HepG2 (cell line): ENCODE results near the gene JOSD2. TPM values are rescaled to one million over a fixed set of nuclear protein-coding genes. Genes with fewer than 3 reads are reported as not detected.

Experiments used
- ATAC-seq: fragments of 200-7000 bp; cut with Tn5 transposase; 3 replicates; pipeline ENCODE4 v1.9.1; 2020; ENCODE audit warnings: mild to moderate bottlenecking, moderate library complexity
- BruUV-seq: library from RNA; stranded (reverse); fragments of 400-500 nt; replicated peaks from 2 replicates; lab custom pipeline; 2021; lab: Mats Ljungman, UMichigan
- CTCF ChIA-PET: fragments of 300-600 bp; formaldehyde crosslinking; extraction: SDS; loops from one replicate; lab custom pipeline; 2021; ENCODE audit warnings: low total read pairs, inconsistent platforms, low intra/inter-chr PET ratio; lab: Yijun Ruan, JAX
- POLR2A ChIA-PET: fragments of 350-600 bp; sonication (Branson Sonifier 250); formaldehyde crosslinking; loops from one replicate; lab custom pipeline; 2020; ENCODE audit warnings: antibody characterized with exemption, inconsistent platforms; lab: Yijun Ruan, JAX
- DNase-seq: peaks from one replicate; pipeline ENCODE4 v3.0.0-alpha.2; 2015; ENCODE audit warnings: low spot score
- FAIRE-seq: peaks from 3 replicates; lab custom pipeline; 2011; peaks lifted over from hg19 to GRCh38; lab: Jason Lieb, UNC
- H2AFZ ChIP-seq: one replicate; pipeline ENCODE4 v1.6.1; 2011; ENCODE audit warnings: low read length, inconsistent platforms
- H3K27ac ChIP-seq: fragments of 300-600 bp; 3 replicates; pipeline ENCODE4 v1.8.0; 2011; ENCODE audit warnings: mixed run types, mild to moderate bottlenecking, mixed read lengths, low read length, inconsistent platforms; ENCODE audit not compliant: insufficient read depth; ENCODE audit errors: extremely low read length
- H3K27me3 ChIP-seq, 2 experiments: fragments of 200-600 bp in 1 of 2; 2 replicates in 1 of 2; 3 replicates in 1 of 2; pipeline versions ENCODE4 v1.6.0 to v1.8.0; 2011; ENCODE audit warnings: low read length in 2 of 2, mild to moderate bottlenecking in 2 of 2, moderate library complexity in 2 of 2, inconsistent platforms in 1 of 2; ENCODE audit not compliant: insufficient read depth in 2 of 2, control insufficient read depth in 1 of 2
- H3K36me3 ChIP-seq, 2 experiments: fragments of 200-600 bp in 1 of 2; replicated peaks in 1 of 2; 2 replicates in 1 of 2; 3 replicates in 1 of 2; pipeline versions ENCODE4 v1.5.1 to v1.8.0; 2011; ENCODE audit warnings: low read length in 2 of 2, inconsistent platforms in 1 of 2; ENCODE audit not compliant: insufficient read depth in 2 of 2, control insufficient read depth in 1 of 2
- H3K4me1 ChIP-seq: 2 replicates; pipeline ENCODE4 v1.5.1; 2012; ENCODE audit warnings: low read length, inconsistent platforms; ENCODE audit not compliant: insufficient read depth
- H3K4me2 ChIP-seq: 2 replicates; pipeline ENCODE4 v1.6.0; 2011; ENCODE audit warnings: low read depth, low read length, inconsistent platforms
- H3K4me3 ChIP-seq, 3 experiments: fragments of 200-600 bp in 1 of 3; sonication (generic), shearing (Covaris generic) in 1 of 3; replicated peaks in 1 of 3; 2 replicates each; pipeline ENCODE4 v1.5.1; 2011 to 2016; ENCODE audit warnings: low read length in 3 of 3, inconsistent platforms in 2 of 3, low read depth in 2 of 3, mild to moderate bottlenecking in 2 of 3, control low read depth in 1 of 3, mixed read lengths in 1 of 3; ENCODE audit not compliant: insufficient read depth in 1 of 3
- H3K79me2 ChIP-seq: one replicate; pipeline ENCODE4 v1.6.1; 2011; ENCODE audit warnings: low read length, inconsistent platforms; ENCODE audit not compliant: insufficient read depth
- H3K9ac ChIP-seq: 2 replicates; pipeline ENCODE4 v1.6.0; 2011; ENCODE audit warnings: mild to moderate bottlenecking, low read depth, low read length, inconsistent platforms; ENCODE audit not compliant: insufficient read depth
- H3K9me3 ChIP-seq: 2 replicates; pipeline ENCODE4 v1.5.1; 2012; ENCODE audit warnings: mild to moderate bottlenecking, low read length
- H4K20me1 ChIP-seq: 2 replicates; pipeline ENCODE4 v1.6.0; 2011; ENCODE audit warnings: inconsistent platforms, mild to moderate bottlenecking, low read length, moderate library complexity; ENCODE audit not compliant: insufficient read depth
- FOXA3 ChIP-seq: IDR thresholded peaks from 2 replicates; pipeline ENCODE4 v1.6.1; 2016; ENCODE audit warnings: missing genetic modification reagents, missing compliant biosample characterization
- GPBP1L1 ChIP-seq: sonication (generic); formaldehyde crosslinking; IDR thresholded peaks from 2 replicates; pipeline ENCODE4 v1.5.0; 2020; ENCODE audit warnings: mild to moderate bottlenecking, missing genetic modification reagents
- JUN ChIP-seq: sonication (generic); formaldehyde crosslinking; IDR thresholded peaks from 2 replicates; pipeline ENCODE4 v1.4.0; 2020; ENCODE audit warnings: mild to moderate bottlenecking, missing genetic modification reagents
- NFYC ChIP-seq: IDR thresholded peaks from 2 replicates; pipeline ENCODE4 v1.6.1; 2016; ENCODE audit warnings: missing genetic modification reagents, missing compliant biosample characterization
- TRIM24 ChIP-seq: sonication (generic); formaldehyde crosslinking; IDR thresholded peaks from 2 replicates; pipeline ENCODE4 v1.8.0; 2022; ENCODE audit warnings: mild to moderate bottlenecking, missing genetic modification reagents
- ZBTB40 ChIP-seq, 2 experiments: fragments of 450-650 bp in 1 of 2; sonication (generic) in 1 of 2; formaldehyde crosslinking in 1 of 2; IDR thresholded peaks; 2 replicates each; pipeline versions ENCODE4 v1.6.1 to v1.8.0; 2016 to 2022; ENCODE audit warnings: antibody characterized with exemption in 1 of 2, mild to moderate bottlenecking in 1 of 2, missing genetic modification reagents in 1 of 2
- WGBS: methylation state at CpG from one replicate; pipeline ENCODE4 v1.1.6; 2017; ENCODE audit warnings: low lambda C conversion rate; 5-methylcytosine and 5-hydroxymethylcytosine counted together
- in situ Hi-C: cut with HindIII; loops from 2 replicates; pipeline ENCODE4 v1.10.0; 2017; ENCODE audit warnings: low pct_unique_long_range_greater_than_20kb; ENCODE audit not compliant: extremely low pct_ligation_motif_present
- intact Hi-C: fragments of 100-400 bp; cut with micrococcal nuclease; formaldehyde crosslinking; loops from one replicate; pipeline ENCODE4 v1.10.0; 2022; ENCODE audit not compliant: unreplicated experiment
- polyA plus RNA-seq, 8 experiments: library from polyadenylated mRNA; depleted of rRNA in 3 of 8; stranded (reverse) in 7 of 8; unstranded in 1 of 8; fragments of >200 nt; fragmentation: Illumina TruSeq in 4 of 8; extraction: Trizol in 4 of 8; gene quantifications; 2 replicates each; pipeline versions ENCODE4 v1.2.1 to v1.2.3, GENCODE V29; 2011 to 2016; ENCODE audit warnings: low read depth in 4 of 8, missing spikeins in 1 of 8, mixed read lengths in 1 of 8; ENCODE audit not compliant: insufficient read depth in 1 of 8
- total RNA-seq, 5 experiments: library from RNA; depleted of rRNA; stranded (reverse); fragments of >200 nt; fragmentation: Illumina TruSeq; extraction: Trizol; gene quantifications; 2 replicates each; pipeline ENCODE4 v1.2.3, GENCODE V29; 2016; ENCODE audit warnings: low read depth in 1 of 5
- TF ChIP-seq, protein P1 (sequence below): sonication (generic); formaldehyde crosslinking; IDR thresholded peaks from 2 replicates; pipeline ENCODE4 v1.8.1; 2023; ENCODE audit warnings: mild to moderate bottlenecking, inconsistent platforms, moderate library complexity, missing genetic modification reagents, borderline replicate concordance

JOSD2 gene
- total and polyA plus RNA-seq, 2 of the 13 experiments (the other 11 are each of a cell fraction or from before 2014, with no cell fraction given): 2.0 to 4.1 TPM

- in situ Hi-C loops: loop anchor here (10.0 kb wide), 1 partner anchor 88 kb away; the partner anchor contains the start of gene NR1H2
- CTCF ChIA-PET: no interaction called here
- WGBS: 52% methylated on average over 6 of the region's 7 CpGs
Measured at GRCh38 chr19:50462970-50463369, 48.0 kb downstream of the JOSD2 start.

More at GRCh38 chr19:50462970-50463369, 48.0 kb downstream of the JOSD2 start:
- no peaks in the 10 kb centered on the region for H3K36me3 ChIP-seq
- no TSS peak for BruUV-seq
- H3K27me3 ChIP-seq: no peaks in the 10 kb centered on the region
- ATAC-seq: no peak
- no peak for FAIRE-seq
- H2AFZ ChIP-seq: no peak overlapping the region
- TF ChIP-seq NFYC (CRISPR knock-in tag): no peak
- TF ChIP-seq JUN (CRISPR knock-in tag): no peak
- no peak for TF ChIP-seq TRIM24 (CRISPR knock-in tag)
- TF ChIP-seq ZBTB40 (IDR thresholded peaks at IDR 0.05): peak; percentile 67
- peak; percentile 98 for TF ChIP-seq ZBTB40 (CRISPR knock-in tag; IDR thresholded peaks at IDR 0.05)
- no peak for TF ChIP-seq FOXA3 (CRISPR knock-in tag)
- TF ChIP-seq, protein P1, sequence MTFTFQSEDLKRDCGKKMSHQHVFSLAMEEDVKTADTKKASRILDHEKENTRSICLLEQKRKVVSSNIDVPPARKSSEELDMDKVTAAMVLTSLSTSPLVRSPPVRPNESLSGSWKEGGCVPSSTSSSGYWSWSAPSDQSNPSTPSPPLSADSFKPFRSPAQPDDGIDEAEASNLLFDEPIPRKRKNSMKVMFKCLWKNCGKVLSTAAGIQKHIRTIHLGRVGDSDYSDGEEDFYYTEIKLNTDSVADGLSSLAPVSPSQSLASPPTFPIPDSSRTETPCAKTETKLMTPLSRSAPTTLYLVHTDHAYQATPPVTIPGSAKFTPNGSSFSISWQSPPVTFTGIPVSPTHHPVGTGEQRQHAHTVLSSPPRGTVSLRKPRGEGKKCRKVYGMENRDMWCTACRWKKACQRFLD (CRISPR knock-in tag): no peak
- TF ChIP-seq GPBP1L1 (CRISPR knock-in tag): no peak
- intact Hi-C loops: no loop called here
- H3K4me2 ChIP-seq: no peak overlapping the region
- H3K79me2 ChIP-seq: no peaks in the 10 kb centered on the region
- H3K4me1 ChIP-seq: peaks cover 55% of the 10 kb centered on the region
- no peaks in the 10 kb centered on the region for H4K20me1 ChIP-seq
- H3K27ac ChIP-seq: no peak overlapping the region
- H3K4me3 ChIP-seq: no peak overlapping the region
- no peak overlapping the region for H3K9ac ChIP-seq
- POLR2A ChIA-PET: no interaction called here
- DNase-seq: no peak
- H3K9me3 ChIP-seq: no peaks in the 10 kb centered on the region
